Large intestine (tissue), 3 donors: ENCODE results near the gene PTPRD. TPM values are rescaled to one million over a fixed set of nuclear protein-coding genes. Genes with fewer than 3 reads are reported as not detected.

Experiments used
- DNase-seq, 2 donors: peaks; one replicate each; pipeline versions ENCODE4 v3.0.0 to v3.0.0-alpha.2; 2013
- H3K27ac ChIP-seq: one replicate; pipeline ENCODE4 v1.5.1; 2013; ENCODE audit warnings: low read length
- H3K27me3 ChIP-seq: 2 replicates; pipeline ENCODE4 v1.6.1; 2013; ENCODE audit warnings: low read length; ENCODE audit not compliant: control insufficient read depth, insufficient read depth
- H3K36me3 ChIP-seq: 2 replicates; pipeline ENCODE4 v1.6.1; 2013; ENCODE audit warnings: low read length; ENCODE audit not compliant: control insufficient read depth, insufficient read depth
- H3K4me1 ChIP-seq: one replicate; pipeline ENCODE4 v1.6.1; 2013; ENCODE audit warnings: low read length; ENCODE audit not compliant: control insufficient read depth, insufficient read depth
- H3K4me3 ChIP-seq: one replicate; pipeline ENCODE4 v1.5.1; 2013; ENCODE audit warnings: low read length
- H3K9me3 ChIP-seq: one replicate; pipeline ENCODE4 v1.6.1; 2013; ENCODE audit warnings: mild to moderate bottlenecking, low read depth, low read length, moderate library complexity; ENCODE audit not compliant: control insufficient read depth
- WGBS: methylation state at CpG from one replicate; pipeline ENCODE4 v1.1.5; 2013; ENCODE audit warnings: low lambda C conversion rate; ENCODE audit not compliant: insufficient coverage; 5-methylcytosine and 5-hydroxymethylcytosine counted together
- polyA plus RNA-seq: library from polyadenylated mRNA; unstranded; fragments of 120-200 nt; gene quantifications from one replicate; pipeline ENCODE4 v1.2.1, GENCODE V29; 2013

PTPRD gene
- polyA plus RNA-seq, 1 donor: 12.0 TPM

- H3K4me1 ChIP-seq: no peaks in the 10 kb centered on the region
- H3K9me3 ChIP-seq: no peaks in the 10 kb centered on the region
- H3K4me3 ChIP-seq: no peak overlapping the region
- DNase-seq: no peak
- H3K27me3 ChIP-seq: no peaks in the 10 kb centered on the region
- no peaks in the 10 kb centered on the region for H3K36me3 ChIP-seq
- no CpG with 5 or more reads among the region's 3 CpGs for WGBS
- no peak overlapping the region for H3K27ac ChIP-seq
Observed at GRCh38 chr9:9670454-9670853, 942.3 kb downstream of the PTPRD start.

- Histone ChIP-seq H3K27me3 (no peaks in the 10 kb centered on the region), H3K4me3 (no peak overlapping the region), H3K27ac (no peak overlapping the region), H3K36me3 (no peaks in the 10 kb centered on the region), H3K4me1 (no peaks in the 10 kb centered on the region), H3K9me3 (no peaks in the 10 kb centered on the region)
- DNase-seq: no peak
- no CpG with 5 or more reads among the region's 3 CpGs for WGBS
Observed at GRCh38 chr9:9645006-9645405, 967.8 kb downstream of the PTPRD start.

DNA sequence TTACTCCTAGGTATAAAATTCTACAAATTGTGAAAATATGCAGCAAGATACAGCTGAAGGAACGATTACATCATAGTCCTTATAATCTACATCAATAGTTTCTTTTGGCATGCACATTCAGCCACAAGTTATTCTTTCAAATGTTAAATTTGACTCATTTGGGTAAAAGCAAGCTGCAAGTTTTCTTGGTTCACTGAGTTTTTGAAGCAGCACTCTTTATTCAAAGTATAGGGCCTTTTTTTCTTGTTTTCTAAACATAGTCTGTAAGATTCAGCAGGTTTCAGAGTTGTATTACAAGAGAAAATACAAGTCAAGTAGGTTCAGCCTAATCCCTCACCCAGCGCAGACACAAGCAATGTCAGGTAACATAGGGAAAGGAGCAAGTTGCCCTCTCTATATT, 981.5 kb downstream of the PTPRD start:
- Histone ChIP-seq H3K27ac (no peak overlapping the region), H3K9me3 (no peaks in the 10 kb centered on the region), H3K27me3 (no peaks in the 10 kb centered on the region), H3K4me3 (no peak overlapping the region), H3K36me3 (no peaks in the 10 kb centered on the region), H3K4me1 (no peaks in the 10 kb centered on the region)
- WGBS: 75% methylated on average over 1 of the region's 2 CpGs
- no peak for DNase-seq

DNA sequence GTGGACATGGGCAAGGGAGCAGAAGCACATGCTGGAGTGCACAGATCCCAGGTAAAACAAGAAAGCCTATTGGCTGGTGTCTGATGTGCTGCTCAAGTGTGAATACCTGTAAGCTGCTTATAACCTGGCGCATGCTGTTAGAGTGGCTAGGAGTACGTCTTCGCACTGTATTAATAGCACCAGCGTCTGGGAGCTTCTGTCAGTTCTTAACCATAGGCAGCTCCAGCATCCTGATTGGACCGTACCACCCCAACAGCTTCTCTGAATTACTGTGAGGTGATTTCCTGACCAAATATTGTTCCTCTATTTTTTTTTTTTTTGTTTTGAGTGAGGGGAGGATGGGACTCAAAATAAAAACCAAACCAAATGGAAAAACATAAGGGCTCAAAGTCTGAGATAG, 987.6 kb downstream of the PTPRD start:
- no peaks in the 10 kb centered on the region for H3K36me3 ChIP-seq
- no peaks in the 10 kb centered on the region for H3K27me3 ChIP-seq
- H3K4me3 ChIP-seq: no peak overlapping the region
- H3K4me1 ChIP-seq: no peaks in the 10 kb centered on the region
- WGBS: 100% methylated on average over 1 of the region's 5 CpGs
- H3K9me3 ChIP-seq: no peaks in the 10 kb centered on the region
- no peak for DNase-seq
- no peak overlapping the region for H3K27ac ChIP-seq

GRCh38 chr9:9623506-9623905, 989.3 kb downstream of the PTPRD start:
- no peak overlapping the region for H3K4me3 ChIP-seq
- WGBS: 100% methylated on average over 1 of the region's 2 CpGs

GRCh38 chr9:9621355-9621940, 991.4 kb downstream of the PTPRD start:
- Histone ChIP-seq H3K4me1 (no peaks in the 10 kb centered on the region), H3K9me3 (no peaks in the 10 kb centered on the region), H3K36me3 (no peaks in the 10 kb centered on the region), H3K27me3 (no peaks in the 10 kb centered on the region), H3K27ac (no peak overlapping the region), H3K4me3 (no peak overlapping the region)
- 89% methylated on average over 3 of the region's 5 CpGs for WGBS
- no peak for DNase-seq

More at GRCh38 chr9:9623506-9623905, 989.3 kb downstream of the PTPRD start:
- Histone ChIP-seq H3K4me1 (no peaks in the 10 kb centered on the region), H3K27ac (no peak overlapping the region), H3K27me3 (no peaks in the 10 kb centered on the region), H3K36me3 (no peaks in the 10 kb centered on the region), H3K9me3 (no peaks in the 10 kb centered on the region)
- no peak for DNase-seq

GRCh38 chr9:9620736-9621135, 992.1 kb downstream of the PTPRD start:
- no peaks in the 10 kb centered on the region for H3K9me3 ChIP-seq
- DNase-seq: no peak
- 100% methylated on average over 1 of the region's 2 CpGs for WGBS
- H3K27me3 ChIP-seq: no peaks in the 10 kb centered on the region
- no peaks in the 10 kb centered on the region for H3K36me3 ChIP-seq
- no peak overlapping the region for H3K4me3 ChIP-seq
- H3K27ac ChIP-seq: no peak overlapping the region
- H3K4me1 ChIP-seq: no peaks in the 10 kb centered on the region

- Histone ChIP-seq H3K4me3 (no peak overlapping the region), H3K27me3 (no peaks in the 10 kb centered on the region), H3K9me3 (no peaks in the 10 kb centered on the region), H3K27ac (no peak overlapping the region), H3K4me1 (no peaks in the 10 kb centered on the region), H3K36me3 (no peaks in the 10 kb centered on the region)
- DNase-seq: no peak
- no CpG with 5 or more reads among the region's 5 CpGs for WGBS
Observed at GRCh38 chr9:9615086-9615485, 997.7 kb downstream of the PTPRD start.

GRCh38 chr9:9614607-9615006, 998.2 kb downstream of the PTPRD start:
- 60% methylated on average over 1 of the region's 2 CpGs for WGBS
- Histone ChIP-seq H3K9me3 (no peaks in the 10 kb centered on the region), H3K27me3 (no peaks in the 10 kb centered on the region), H3K4me3 (no peak overlapping the region), H3K4me1 (no peaks in the 10 kb centered on the region), H3K36me3 (no peaks in the 10 kb centered on the region), H3K27ac (no peak overlapping the region)
- peak in 1 of 2 donors; percentile 0 for DNase-seq

- WGBS: 100% methylated on average over 1 of the region's 2 CpGs
- no peaks in the 10 kb centered on the region for H3K36me3 ChIP-seq
Observed at GRCh38 chr9:9612755-9613154, 1000.0 kb downstream of the PTPRD start.

DNA sequence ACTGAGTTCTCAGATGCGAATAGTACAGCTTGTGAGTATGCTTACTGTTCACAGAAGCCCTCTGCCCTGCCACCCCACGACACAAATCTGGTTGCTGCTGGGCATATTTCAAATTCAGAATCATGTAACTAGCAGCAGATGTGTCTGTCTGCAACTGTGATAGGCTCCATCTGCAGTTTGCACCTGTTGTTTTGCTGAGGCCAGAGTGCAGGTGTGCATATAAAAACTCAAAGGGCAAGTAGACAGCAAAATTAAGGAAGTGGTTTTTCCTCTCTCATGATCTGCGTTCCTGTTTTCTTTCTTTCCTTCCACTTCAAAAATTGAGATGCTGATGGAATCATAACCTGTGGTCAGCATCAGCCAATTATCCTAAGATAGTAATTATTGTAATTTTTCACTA, 1000.5 kb downstream of the PTPRD start:
- peak in 1 of 2 donors; percentile 1 for DNase-seq

More at GRCh38 chr9:9612755-9613154, 1000.0 kb downstream of the PTPRD start:
- Histone ChIP-seq H3K27me3 (no peaks in the 10 kb centered on the region), H3K4me3 (no peak overlapping the region), H3K27ac (no peak overlapping the region), H3K9me3 (no peaks in the 10 kb centered on the region), H3K4me1 (no peaks in the 10 kb centered on the region)
- DNase-seq: no peak

More for the DNA sequence above, 1000.5 kb downstream of the PTPRD start:
- no peaks in the 10 kb centered on the region for H3K4me1 ChIP-seq
- WGBS: no CpG with 5 or more reads among the region's 3 CpGs
- H3K4me3 ChIP-seq: no peak overlapping the region
- H3K9me3 ChIP-seq: no peaks in the 10 kb centered on the region
- H3K27ac ChIP-seq: no peak overlapping the region
- no peaks in the 10 kb centered on the region for H3K27me3 ChIP-seq
- no peaks in the 10 kb centered on the region for H3K36me3 ChIP-seq
